GM18519 (cell line): ENCODE data around the gene BDH2.

ENCODE experiments used
- ATAC-seq: cut with Tn5 transposase; IDR thresholded peaks from one replicate; pipeline ENCODE4 v1.9.1; 2021; ENCODE audit warnings: mild to moderate bottlenecking, moderate library complexity; ENCODE audit not compliant: unreplicated experiment, low FRiP score

The BDH2 gene

DNA sequence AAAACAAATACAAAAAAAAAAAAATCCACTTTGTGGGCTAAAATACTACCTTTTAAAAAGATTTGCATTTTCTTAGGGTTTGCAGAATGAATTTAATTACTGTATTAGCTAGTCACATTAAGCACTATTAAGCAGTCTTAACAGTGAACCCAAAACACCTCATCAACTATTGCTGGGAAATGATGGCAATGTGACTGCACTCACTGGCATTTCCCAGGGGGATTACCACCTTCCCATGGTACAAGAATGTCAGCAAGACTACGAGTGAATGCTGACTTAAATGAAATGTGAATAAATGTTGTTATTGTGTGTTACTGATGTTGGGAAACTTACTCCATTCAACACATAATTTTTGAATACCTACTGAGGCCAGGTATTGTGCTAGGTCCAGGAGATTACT, 13.1 kb downstream of the BDH2 start:
- no peak for ATAC-seq

DNA sequence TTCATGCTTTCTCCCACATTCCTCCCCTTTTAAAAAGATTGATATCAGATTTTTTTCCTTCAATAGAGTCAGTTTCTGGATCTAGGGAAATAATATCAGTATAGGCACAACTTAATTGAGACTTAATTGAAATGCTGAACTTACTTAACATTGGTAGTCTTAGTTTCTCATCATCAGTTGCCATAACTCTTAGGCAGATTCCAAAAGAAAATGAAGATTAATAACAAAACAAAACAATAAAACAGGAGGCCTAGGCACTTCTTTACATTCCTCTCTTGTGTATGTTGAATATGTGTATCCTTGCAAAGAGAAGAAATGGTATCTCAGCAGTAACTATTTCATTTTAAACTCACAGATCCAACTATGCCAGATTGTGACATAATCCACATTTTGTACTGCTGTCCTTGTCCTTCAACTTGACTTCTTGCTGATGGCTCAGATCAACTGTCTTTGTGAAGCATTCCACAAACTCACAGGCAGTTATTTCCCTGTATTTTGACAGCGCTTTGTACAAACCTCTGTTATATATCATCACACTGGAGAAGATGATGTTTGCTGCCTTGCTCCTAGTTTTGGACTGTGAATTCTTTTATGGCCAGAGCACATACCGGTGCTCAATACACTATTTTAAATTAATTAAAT, 14.0 kb downstream of the BDH2 start:
- ATAC-seq, result no peak

DNA sequence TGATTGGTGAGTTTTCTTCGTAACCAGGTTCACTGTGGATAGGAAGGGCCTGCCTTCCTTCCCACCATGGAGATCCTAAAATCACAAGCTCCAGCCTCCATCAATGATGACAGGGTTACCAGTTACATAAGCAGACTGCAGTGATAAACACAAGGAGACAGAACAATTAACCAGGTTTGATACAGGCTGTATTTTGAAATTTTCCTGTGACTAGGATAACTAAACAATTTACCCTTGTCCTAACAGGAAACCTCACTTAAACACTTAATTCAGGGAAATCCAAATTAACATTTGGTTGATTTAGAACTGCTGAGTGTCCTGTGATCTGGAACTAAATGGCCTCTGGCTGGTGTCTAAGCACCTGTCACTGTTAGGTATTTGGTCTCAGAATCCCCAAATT, 20.0 kb downstream of the BDH2 start:
- ATAC-seq, result no peak

DNA sequence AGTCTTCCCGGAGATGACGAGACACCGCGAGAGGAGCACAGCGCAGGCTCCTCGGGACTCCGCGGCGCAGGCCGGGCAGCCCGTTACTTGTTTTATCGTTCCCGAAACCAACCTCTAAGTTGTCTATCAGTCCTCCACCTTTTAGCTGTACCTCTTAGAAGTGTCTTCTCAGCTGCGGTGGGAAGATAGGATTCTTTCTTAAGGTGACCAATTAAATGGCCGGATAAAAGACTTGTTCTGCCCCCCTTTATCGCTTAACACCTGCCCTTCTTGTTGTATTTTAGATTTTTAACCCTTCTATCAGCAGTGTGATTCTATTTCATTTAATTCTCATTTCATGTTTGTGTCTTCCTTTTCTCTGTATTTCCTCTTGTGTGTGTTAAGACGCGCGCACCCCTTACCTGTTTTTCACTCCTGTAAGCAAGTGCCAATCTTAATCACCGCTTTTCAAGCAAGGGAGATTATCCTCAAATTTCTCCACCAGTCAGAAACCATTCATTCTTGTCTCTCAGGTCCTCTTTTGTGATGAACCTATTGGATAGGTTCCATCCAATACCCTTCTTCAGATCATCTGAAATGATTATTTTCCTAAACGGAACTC, 22.8 kb downstream of the BDH2 start, which contains the start of gene SLC9B2:
SLC9B2 (minus strand) TSS at position 15 of the 601 bp plus-strand sequence. CDS start 9,211 bp downstream, outside the sequence.
- peak; percentile 25 for ATAC-seq

DNA sequence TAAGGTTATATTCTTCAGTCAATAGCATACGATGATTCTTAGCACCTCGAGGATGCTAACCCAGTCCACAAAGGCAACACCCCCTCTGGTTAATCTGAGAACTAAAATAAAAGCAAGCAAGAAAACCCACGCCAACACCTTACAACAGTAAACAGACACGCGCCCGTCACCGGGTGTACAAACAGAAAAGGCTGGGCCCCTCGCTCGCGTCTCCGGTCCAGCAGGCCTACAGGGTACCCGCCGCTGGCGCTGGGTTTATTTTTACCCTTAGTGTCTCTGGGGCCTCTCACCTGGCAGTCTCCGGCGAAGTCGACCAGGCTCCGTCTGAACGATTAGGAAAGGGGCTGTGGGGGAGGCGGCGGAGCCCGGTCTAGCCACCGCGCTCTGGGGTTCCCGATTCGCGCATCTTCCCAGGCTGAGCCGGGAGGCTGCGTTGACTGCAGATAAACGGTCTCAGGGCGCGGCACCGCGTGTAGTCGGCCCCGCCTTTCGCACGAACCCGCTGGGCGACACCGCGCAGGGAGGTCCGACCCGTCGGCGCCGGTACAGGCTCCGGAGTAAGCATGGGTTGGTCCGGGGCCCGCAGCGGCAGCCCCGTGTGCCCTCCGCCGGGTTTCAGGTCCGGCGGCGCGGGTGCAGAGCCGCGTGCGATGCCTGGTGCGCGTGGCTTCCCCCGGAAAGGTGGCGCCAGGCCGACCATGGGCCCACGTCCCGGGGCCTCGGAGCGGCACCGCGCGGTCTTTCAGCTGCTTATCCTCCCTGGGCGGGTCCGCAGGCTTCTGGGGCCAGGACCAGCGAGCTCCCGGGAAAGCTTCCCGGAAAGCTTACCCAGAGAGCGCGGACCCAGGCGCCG, 23.5 kb downstream of the BDH2 start:
- ATAC-seq, result peak; percentile 35

DNA sequence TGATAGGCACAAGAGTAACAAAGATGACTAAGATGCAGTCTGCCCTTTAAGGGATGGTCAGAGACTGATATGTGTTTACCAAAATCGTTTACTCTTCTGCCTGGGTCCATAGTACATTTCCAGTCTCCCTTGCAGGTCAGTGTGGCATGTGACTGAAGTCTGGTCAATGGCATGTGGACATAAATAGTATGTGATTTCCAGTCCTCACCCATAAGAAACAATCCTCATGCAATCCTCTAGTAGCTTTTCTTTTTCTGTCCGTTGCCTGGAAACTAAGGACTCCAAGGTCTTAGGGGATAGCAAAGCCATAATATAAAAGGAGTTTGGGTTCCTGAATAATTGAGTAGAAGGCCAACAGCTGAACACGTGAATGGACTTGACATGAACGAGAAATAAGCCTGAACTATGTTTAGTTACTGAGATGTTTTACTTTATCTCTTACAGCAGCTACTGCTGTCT, 24.2 kb downstream of the BDH2 start:
- ATAC-seq, result no peak

DNA sequence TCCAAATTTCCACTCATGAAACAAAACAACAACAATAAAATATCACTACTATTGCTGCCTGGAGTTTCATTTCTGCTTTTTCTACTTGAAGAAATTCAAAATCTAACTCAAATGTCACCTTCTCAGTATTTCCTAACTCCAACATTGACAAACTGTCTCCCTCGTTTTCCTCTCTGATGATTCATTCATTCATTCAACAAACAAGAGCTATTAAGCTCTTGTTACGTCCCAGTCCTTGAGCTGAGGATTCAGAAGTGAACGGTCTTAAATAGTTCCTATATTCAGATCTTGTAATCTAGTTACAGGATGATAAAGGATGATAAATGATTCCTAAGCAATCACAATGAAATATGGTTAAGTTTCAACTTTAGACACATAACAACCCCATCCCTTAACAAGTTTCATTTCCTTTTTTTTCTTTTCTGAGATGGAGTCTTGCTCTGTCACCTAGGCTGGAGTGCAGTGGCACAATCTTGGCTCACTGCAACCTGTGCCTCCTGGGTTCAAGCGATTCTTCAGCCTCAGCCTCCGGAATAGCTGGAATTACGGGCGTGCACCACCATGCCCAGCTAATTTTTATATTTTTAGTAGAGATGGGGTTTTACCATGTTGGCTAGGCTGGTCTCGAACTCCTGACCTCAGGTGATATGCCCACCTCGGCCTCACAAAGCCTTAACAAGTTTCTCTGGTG, 24.7 kb downstream of the BDH2 start:
- ATAC-seq, result peak; percentile 34

DNA sequence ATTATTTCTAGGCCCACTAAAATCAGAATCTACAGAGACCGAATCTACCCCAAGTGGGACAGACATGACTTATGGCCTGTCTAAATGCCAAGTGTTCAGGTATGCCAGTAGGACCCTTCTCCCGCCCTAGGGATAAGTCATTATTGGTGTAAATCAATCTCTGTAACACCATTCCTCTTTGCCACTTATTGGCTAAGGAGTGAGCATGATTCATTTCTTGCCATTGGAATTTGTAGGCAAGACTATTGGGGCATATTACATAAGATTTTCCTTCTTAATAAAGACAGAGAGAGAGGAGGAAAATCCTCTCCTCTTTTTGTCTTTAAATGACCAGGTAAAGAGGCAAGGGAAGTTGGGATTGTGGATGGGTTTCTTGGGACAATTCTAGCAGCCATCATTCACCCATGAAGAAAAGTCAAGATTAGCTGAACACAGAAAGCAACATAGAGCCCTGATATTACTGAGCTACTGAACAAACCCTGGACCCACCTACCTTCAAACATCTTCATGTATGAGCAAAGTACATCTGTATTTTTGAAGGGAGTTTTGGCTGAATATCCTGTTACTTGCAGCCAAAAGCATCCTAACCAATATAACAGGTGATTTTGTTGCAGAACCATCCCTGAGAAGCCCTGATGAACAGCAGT, 25.7 kb downstream of the BDH2 start:
- ATAC-seq, result no peak

DNA sequence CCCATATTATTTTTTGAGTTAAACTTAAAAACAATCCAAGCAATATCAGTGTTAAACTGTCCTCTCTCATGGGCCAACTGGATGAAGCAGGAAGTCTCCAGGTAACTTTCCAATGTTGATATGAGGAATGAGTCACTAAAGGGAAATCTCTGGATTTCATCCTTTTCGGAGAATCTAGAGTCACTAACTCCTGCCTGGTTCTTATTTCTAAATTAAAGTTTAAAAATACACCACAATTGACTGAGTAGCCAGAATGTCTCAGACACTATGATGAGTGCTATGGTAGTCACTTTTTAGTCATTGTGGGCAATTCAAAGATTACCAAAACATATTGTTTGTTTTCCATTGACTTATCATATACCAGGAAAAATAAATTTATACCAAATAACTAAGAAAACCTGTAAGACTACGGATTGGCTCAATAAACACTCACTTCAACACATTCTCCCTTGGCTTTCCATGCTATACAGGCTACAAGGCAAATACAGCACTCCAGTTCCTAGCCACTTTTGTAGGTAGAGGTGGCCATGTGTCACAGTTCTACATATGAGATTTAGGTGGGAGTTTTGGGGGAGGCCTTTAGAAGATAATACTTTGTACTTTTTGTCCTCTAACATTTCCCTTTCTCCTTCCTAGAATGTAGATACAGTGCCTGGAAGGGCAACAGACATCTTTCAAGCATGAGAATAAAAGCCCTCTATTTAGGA, 31.6 kb downstream of the BDH2 start:
- ATAC-seq, result no peak

DNA sequence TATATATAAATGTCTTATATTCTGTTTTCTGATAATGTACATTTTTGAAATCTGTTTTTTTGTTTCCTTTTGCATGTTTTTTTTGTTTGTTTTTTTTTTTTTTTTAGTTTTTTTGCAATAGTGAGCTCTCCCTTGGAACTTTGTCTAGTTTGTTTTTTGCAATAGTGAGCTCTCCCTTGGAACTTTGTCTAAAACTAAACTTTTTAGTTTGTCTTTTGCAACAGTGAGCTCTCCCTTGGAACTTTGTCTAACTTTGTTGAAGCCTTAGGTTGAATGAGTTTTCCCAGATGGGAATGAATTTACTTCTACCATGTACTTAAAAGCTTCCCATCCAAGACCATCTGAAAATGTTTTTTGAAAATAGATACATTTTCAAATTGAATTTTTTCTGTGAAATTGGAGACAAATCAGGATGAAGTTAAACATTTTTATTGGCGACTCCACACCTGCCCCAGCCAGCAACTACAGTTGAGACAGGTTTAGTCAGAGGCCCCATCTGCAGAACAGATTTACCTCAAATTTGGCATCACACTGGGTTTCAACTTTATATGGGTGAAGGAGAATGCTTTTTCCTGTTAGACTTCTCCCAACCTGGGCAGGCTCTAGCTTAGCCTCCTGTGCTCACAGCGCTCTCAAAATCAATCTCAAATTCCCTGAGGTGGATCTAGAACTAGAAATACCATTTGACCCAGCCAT, 39.0 kb downstream of the BDH2 start:
- no peak for ATAC-seq

DNA sequence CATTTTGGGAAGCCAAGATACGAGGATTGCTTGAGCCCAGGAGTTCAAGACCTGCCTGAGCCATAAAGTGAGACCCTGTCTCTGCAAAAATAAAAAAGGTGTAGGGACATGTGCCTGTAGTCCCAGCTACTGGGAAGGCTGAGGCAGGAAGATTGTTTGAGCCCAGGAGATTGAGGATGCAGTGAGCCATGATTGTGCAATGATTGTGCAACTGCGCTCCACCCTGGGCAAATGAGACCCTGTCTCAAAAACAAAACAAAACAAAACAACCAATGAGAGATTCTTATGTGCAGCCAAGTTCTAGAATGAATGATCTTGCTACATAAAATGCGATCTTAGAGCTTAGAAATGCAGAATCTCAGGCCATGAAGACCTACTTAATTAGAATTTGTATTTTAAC, 45.6 kb downstream of the BDH2 start:
- no peak for ATAC-seq

DNA sequence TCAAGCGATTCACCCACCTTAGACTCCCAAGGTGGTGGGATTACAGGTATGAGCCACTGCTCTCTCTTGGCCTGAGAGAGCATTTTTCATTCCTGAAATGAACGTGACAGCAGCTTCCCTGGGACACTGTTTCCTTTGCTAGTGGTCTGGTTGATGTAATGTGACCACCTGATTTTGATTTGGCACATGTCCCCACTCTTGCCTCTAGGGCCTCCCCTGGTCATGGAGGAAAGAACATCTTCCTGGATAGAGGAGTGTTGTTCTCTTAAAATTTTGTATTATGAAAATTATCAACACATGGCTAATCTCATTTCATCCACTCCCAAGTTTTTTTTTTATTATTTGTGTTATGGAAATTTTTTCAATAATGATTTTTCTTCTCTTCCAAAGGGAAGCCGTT, 46.9 kb downstream of the BDH2 start:
- ATAC-seq, result no peak

DNA sequence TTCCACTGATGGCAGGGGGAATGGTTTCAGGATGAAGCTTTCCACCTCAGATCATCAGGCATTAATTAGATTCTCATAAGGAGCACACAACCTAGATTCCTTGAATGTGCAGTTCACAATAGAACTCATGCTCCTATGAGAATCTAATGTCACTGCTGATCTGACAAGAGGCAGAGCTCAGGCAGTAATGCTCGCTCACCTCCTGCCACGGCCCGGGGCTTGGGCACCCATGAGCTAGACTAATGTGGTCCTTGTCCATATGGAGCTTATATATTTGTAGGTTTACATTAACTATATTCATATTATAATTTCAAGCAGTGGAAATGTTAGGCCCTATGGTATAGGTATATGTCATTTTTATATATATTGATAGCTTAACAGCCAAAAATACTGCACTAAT, 47.5 kb downstream of the BDH2 start:
- no peak for ATAC-seq

DNA sequence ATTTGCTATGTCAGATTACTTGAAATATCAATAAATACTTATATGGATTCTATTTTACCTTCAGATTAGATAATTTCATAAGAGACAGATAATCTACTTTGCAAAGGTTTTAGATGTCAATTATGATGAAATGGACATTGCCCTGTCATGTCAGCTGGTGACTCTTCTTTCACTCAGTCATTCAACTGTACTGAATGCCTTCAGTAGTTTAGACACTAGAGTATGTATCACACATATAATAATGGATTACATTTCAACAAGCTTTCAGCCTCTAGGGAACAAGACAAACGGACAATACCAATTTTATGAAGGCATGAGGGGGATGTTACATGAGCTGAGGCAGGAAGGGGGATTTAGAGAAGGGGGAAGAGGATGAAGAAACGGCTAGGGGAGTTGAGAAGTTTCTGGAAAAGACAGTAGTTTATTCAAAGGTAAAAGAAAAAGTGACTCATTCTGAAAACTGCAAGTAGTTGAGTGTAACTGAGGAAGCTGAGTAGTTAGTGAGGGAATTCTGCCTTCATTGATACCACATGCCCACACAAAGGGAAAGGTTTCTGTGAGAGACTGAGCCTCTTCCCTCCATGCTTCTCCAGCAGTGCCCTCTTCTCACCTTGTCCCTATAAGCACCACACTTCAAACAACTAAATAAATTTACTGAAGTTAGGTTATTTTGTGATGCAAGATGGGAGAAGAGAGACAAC, 48.7 kb downstream of the BDH2 start:
- no peak for ATAC-seq

DNA sequence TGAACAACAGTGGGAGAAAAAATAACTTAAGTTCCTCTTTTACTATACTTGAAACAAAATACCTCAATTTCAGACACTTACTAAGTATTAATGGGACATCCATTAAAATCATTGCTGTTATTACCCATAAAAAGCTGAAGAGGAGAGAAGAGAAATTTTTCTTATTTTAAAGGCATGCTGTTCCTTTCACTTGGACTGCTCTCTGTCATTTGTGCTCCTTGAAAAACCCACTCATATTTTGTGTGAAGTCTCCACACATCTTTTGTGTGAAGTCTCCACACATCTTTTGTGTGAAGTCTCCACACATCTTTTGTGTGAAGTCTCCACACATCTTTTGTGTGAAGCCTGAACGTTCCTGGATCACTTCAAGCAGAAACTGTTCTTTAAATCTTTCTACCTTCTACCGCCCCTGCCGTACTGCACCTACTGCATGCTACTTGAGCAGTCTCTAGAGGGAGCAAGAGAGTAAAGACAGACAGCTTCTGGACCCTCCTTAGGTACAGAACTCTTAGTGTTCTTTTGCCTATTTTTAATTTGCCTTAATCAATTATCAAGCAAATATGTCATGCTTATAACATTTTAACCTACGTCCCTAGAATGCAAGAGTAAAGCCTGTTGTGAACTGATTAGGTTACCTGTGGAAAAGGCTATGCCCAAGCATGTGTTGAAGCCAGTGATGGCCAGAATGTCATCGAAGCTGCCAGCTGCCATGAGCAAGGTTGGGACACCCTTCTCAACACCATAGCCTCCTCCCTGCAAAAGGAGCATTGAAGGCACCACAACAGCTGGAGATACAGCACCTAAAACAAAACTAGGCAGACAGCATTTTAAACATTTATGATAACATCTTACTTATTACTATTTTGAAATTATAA, 53.0 kb downstream of the BDH2 start:
- peak; percentile 96 for ATAC-seq

DNA sequence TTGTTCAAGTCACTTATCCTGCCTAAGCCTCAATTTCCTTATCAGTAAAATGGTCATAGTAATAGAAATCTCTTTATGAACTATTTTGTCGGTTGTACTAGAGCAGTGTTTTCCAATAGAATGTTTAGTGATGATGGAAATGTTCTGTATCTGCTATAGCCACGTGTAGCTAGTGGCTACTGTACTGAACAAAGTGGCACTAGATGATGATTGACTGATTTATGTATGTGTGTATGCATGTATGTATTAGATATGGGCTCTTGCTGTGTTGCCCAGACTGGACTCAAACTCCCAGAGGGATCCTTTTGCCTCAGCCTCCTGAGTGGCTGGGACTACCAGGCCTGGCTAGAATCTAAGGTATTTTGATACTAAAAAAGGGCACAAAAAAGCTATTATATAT, 55.5 kb downstream of the BDH2 start:
- no peak for ATAC-seq

DNA sequence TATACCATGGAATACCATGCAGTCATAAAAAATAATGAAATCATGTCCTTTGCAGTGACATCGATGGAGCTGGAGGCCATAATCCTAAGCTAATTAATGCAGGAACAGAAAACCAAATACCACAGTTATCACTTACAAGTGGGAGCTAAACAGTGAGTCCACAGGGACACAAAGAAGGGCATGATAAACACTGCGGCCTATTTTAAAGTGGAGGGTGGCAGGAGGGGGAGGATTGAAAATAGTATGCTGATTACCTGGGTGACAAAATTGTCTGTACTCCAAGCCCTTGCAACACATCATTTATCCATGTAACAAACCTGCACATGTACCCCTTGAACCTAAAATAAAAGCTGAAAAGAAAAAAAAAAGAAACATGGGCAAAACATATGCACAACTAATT, 63.5 kb downstream of the BDH2 start:
- no peak for ATAC-seq

DNA sequence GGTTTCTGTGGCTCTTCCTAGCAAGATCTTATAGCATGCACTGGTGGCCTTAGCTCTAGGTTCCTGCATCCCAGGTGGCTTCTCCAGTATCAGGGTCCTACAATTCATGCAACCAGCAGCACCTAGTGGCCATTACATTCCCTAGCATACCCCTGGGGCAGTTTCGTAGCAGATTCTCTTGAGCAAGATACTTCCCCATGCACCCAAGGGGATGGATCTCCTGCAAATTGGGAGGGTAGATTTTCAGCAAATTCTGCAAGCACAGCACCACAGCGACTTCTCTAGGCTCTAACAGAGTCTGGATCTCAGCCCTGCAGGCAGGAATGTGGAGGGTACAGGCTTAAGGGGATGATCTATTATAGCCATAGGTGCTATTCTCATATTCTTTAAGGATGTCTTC, 67.1 kb downstream of the BDH2 start:
- no peak for ATAC-seq
